Dermis lymphatic vessel endothelial cell (primary cell): ENCODE results near the gene LYZL2. TPM values are rescaled to one million over a fixed set of nuclear protein-coding genes. Genes with fewer than 3 reads are reported as not detected.

Experiments
- total RNA-seq: library from RNA; depleted of rRNA; stranded (reverse); fragments of >200 nt; gene quantifications from 2 replicates; pipeline ENCODE4 v1.2.1, GENCODE V29; 2014

LYZL2 gene
- not detected in 2 replicates for total RNA-seq

GRCh38 chr10:30629653-30630052 lies at the start of gene LYZL2:
TSS of gene LYZL2 (minus strand) at chr10:30629753. CDS start at chr10:30626915, 2,838 bp downstream.

Other genes with a start within 250 kb of the LYZL2 start
- 3.0 and 4.9 TPM in 2 replicates for gene MAP3K8, start 195.6 kb downstream of the LYZL2 start, total RNA-seq